ENCODE results near the gene MYPOP. TPM values are rescaled to one million over a fixed set of nuclear protein-coding genes. Genes with fewer than 3 reads are reported as not detected.
A peak's percentile ranks its signal among the peaks of the same experiment; 100 is the strongest.
"Not testable (repeated sequence)": the region's sequence is repeated elsewhere in the genome, so short reads cannot be mapped to it uniquely, and the experiment has no call there.

Gene MYPOP
- total RNA-seq, 1 donor from 2014 or later: 1.1 TPM

GRCh38 chr19:45883586-45883880 is 18.9 kb downstream of the MYPOP start:
- DNase-seq: no peak

- peak; percentile 63 for DNase-seq
These were observed 19.5 kb downstream of the MYPOP start for GRCh38 chr19:45882652-45883585.

GRCh38 chr19:45881909-45882528 is 20.4 kb downstream of the MYPOP start:
- DNase-seq: no peak

- DNase-seq: no peak
These were observed 21.1 kb downstream of the MYPOP start for GRCh38 chr19:45881082-45881908.

- DNase-seq: no peak
These were observed 22.4 kb downstream of the MYPOP start for GRCh38 chr19:45879971-45880370.

GRCh38 chr19:45879055-45879454 is 23.4 kb downstream of the MYPOP start:
- DNase-seq: no peak

GRCh38 chr19:45878043-45878794 is 24.2 kb downstream of the MYPOP start:
- DNase-seq: no peak

- no peak for DNase-seq
These were observed 25.8 kb downstream of the MYPOP start for GRCh38 chr19:45876411-45877197.

- DNase-seq: no peak
These were observed 26.3 kb downstream of the MYPOP start for GRCh38 chr19:45876161-45876410.

GRCh38 chr19:45874620-45874966 is 27.8 kb downstream of the MYPOP start:
- no peak for DNase-seq

- no peak for DNase-seq
These were observed 29.1 kb downstream of the MYPOP start for GRCh38 chr19:45873219-45873772.

- no peak for DNase-seq
These were observed 30.1 kb downstream of the MYPOP start for GRCh38 chr19:45872095-45872919.

GRCh38 chr19:45870798-45871197 is 31.6 kb downstream of the MYPOP start:
- no peak for DNase-seq

- DNase-seq: not testable (repeated sequence)
These were observed 35.2 kb downstream of the MYPOP start for GRCh38 chr19:45867241-45867640.

- no peak for DNase-seq
These were observed 35.8 kb downstream of the MYPOP start for GRCh38 chr19:45866400-45867176.

- DNase-seq: no peak
These were observed 37.0 kb downstream of the MYPOP start for GRCh38 chr19:45865269-45865948.

GRCh38 chr19:45864629-45865082 is 37.8 kb downstream of the MYPOP start:
- DNase-seq: no peak

GRCh38 chr19:45863840-45864628 is 38.4 kb downstream of the MYPOP start, which contains the start of gene FOXA3:
Gene FOXA3, plus strand, starts transcription at chr19:45864326. Its CDS starts 131 bp downstream, at chr19:45864457.
- DNase-seq: no peak

Data from skin of body (tissue), 2 donors.